T-helper 1 cell treated with Interleukin-12 subunit alpha and Interleukin-12 subunit beta and Interleukin-4 antibody, amounts not matched to agents 30 ng/mL and 1 ng/mL, for 36 hours (primary cell): ENCODE data around the gene GORASP1. TPM values are rescaled to one million over a fixed set of nuclear protein-coding genes. Genes with fewer than 3 reads are reported as not detected.

Experiments
- intact Hi-C: fragments of 100-400 bp; cut with micrococcal nuclease; formaldehyde crosslinking; loops from one replicate; pipeline ENCODE4 v1.15.1; 2024
- total RNA-seq: library from RNA; stranded (reverse); gene quantifications from 2 replicates; pipeline ENCODE4 v1.2.3, GENCODE V29; 2022

GORASP1 gene
- total RNA-seq, 1 donor from 2014 or later, result 46.4 TPM

DNA sequence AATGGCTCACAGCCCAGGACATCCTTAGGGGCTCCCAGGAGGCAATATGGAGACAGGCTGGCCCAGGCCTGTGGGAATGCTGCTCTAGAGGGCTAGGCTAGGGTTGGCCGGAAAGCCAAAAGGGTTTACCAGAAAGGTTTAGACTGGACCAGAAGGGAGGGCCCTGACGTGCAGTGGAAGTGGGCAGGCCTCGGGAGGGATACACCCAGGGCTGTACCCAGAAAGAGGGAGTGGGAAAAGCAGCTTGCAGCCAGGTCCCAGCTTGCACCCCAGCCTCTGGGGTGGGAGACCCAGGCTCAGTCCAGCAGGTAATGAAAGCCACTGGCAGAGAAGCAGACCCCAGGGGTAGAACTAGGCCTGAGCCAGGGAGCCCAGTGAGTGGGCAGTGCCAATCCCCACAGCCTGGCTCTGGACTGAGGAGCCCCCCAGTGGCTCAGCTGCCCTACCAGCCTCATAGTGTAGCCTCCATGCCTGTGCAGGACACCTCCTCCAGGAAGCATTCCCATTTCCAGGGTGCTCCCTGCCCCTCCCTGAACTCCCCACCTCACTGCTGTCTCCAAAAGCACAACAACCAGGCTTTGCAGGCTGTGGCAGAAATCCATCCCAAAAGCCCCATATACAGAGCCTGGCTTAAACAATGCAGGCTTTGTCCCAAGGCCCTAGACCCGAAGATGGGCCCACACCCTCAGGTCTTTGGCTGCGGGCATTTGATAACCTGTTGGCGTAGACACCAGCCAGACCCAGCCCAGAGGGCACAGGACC, 3.5 kb downstream of the GORASP1 start:
- intact Hi-C loops, result no loop called here

DNA sequence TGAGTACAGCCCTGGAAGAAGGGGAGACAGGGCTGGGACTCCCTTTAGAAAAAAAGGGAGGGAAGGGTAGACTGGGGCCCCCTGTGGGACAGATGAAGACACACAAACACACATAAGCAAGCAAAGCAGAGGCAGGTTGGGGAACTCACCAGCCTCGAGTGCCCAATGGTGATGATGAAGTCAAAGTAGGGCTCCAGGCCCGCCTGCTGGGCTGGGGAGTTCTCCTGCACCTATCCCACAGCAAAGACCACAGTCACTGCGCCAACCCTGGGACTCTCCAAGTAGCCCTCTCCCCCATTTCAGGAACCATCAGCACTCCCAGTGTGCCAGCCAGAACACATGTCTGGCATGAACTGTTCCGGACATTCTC, 4.1 kb downstream of the GORASP1 start:
- intact Hi-C loops, result no loop called here

DNA sequence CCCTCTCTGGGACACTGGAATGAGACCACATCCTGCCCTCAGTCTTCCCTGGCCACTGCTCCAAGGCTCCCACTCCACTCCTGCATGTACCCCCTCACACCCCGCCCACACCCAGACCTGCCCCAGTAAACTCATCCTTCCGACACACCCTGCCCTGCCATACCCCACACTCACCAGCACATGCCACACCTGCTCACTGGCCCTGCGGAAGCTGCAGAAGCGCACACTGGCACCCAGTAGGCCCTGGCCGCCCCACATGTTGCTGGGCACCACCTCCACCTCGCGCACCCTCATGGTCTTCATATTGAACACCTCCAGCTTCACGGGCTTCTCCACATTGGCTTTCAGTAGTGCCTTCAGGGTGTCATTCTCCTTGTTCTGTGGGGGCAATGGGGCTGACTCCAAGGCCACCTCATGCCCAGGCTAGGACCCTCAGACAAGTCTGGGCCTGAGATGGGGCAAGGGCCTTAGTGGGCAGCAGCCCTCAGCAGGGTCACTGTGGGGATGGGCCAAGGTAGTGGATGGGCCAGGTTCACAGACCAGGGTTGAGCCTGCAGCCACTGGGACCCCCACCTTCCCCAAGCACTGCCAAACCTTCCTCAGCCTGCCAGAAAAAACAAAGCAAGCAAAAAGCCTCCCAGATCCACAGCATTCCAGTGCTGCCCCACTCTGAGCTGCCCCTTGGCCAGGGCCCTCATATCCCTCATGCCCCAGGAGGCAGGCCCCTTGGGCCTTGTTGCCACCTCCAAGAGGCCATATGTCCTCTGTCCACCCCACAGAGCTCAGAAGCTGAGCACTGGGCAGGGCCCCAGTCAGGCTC, 4.7 kb downstream of the GORASP1 start:
- intact Hi-C loops, result no loop called here

DNA sequence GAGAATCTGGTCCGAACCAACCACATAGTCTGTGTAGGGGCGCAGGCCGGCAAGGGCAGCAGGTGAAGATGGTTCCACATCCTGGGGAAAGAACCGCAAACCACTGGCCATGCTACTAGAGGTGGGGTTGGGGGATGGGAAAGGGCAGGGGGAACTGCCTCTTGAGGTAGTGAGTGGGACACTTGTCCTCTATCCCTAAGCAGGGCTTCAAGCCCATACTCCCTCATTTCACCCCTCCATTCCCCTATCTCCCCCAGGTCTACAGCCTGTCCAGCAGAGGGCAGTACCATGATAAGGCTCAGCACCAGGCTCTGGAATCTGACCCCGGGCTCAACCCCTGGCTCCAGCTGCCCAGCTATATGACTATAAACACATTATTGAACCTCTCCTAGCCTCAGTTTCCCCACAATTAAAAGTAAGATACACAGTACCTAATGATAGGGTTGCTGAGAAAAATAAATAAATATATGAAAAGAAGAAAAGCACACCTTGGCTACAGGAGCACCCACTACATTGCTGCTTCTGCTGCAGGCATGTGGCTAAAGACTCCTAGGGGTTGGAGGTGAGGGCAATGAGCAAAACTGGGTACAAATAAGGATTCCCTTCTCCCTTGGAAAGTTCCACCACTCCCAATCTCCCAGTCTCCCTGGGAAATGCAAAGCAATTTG, 6.3 kb downstream of the GORASP1 start:
- intact Hi-C loops, result loop anchor here (1.0 kb wide), 3 partner anchors 187 to 277 kb away; no protein-coding TSS in a partner anchor

DNA sequence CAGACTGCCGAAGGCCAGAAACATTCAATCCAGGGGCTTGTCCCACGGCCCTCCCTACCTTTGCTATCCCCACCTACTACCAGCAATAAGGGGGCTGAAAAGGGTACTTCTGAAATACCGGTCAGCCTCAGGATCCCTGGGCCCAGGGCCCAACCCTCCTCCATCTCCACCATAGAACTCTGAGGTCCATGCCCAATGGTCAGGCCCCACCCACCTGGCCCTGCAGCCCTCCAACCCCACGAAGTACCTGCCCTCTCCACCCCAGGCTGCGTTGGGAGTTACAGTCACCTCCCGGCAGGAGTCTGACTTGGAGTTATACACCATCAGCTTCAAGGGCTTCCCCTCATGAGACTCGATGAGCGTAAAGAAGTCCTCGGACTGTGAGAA, 6.9 kb downstream of the GORASP1 start:
- intact Hi-C loops, result no loop called here

DNA sequence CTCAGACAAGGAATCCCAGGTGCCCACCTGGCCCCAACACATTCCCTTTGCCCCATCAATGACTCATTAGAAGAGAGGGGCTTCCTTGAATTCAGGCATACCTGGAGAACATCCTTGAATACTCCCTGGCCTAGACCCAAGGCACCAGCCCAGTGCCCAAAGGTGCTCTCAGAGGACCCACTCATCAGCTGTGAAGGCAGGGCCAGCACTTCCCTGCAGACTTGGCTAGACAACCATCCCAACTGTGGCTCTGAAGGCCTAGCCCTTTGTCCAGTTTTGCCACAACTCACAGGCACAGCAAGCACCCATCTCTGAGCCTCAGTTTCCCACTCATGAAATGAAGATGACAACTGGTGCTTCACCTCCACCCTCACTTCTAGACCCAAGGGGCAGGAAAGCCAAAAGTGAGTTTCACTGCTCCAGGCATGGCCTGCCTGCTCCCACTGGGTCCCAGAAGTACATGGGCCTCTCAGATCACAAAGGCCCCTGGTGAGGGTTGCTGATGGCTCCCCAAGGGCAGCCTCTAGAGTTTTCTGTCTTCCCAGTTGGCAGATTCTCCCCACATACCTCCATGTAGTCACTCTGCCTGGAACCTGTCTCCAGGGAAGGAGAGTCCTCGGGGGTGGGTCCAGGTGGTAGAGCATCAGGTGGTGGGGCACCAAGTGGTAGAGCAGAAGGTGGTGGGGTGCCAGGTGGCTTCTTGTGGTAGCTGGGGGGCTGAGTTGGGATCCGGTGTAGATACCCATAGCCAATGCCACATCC, 7.5 kb downstream of the GORASP1 start:
- intact Hi-C loops, result no loop called here

DNA sequence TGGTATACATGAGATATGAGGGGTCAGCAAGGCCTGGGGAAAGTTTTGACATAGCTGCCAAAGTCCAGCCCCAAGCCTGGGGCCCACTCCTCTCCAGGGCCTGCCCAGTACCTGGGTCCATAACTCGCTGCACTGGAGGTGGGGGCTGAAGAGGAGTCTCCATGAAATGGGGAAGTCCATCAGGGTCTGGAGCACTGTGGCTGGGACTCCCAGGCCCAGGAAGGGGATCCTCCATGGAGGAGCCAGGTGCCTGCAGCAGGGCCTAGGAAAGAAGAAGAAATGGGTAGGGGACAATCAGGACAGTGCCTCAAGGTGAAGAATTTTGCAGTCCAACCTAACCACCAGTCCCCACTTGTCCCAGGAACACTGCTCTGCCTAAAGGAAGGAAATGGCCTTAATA, 8.2 kb downstream of the GORASP1 start:
- intact Hi-C loops, result no loop called here

DNA sequence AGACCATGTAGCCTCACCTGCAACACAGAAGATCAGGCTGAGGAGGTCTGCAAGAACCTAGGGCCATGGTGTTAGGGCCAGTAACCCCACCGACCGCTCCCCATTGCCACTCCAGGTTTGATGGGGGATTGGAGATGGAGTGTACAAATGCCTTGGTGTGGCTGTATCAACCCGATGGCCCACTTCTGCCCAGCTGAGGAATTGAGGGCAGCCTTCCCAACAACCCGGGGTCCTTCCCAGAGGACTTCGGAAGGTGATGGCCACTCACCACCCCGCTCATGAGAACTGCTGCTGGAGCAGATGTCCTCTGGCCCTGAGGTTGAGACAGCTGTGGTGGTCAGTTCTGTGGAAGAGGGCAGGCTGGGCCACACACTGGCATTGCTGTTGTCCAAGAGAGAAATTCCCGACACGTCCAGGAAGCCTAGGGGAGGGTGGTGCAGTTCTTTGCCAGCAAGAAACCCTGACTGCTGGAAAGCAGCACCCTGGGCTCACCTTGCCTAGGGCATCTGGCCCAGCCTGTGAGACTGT, 8.9 kb downstream of the GORASP1 start:
- intact Hi-C loops, result no loop called here

DNA sequence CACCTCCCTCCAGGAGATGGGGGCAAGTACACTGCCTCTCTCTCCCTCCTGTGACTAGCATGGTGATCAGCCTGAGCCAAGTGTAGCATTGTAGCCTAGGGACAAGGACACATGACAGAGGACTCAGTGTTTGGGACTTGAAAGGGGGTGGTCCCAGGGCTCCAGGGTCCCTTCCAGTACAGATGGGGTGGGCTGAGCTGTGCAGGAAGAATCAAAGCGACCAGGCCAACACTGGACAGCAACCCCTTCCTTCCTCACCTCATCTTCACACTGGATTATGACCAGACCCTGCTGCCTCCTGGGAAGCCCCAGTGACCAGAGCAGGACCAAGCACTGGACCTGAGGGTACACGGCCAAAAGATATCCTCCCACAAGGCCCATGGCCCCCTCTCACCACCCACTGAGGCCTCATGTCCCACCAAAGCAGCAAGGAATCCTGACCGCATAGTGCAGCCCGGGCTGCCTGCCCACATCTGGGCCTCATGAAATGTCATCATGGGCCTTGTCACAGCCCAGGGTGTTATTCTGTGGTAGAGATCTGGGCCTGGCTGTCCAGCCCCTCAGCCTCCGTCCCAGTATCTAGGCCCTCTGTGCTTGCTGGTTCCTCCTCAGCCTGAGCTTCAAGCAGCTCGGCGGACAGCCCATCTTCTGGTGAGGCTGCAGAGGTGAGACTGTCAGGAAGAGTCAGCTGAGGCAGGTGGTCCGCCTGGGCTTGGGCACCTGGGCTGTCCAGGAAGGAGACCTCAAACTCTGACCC, 9.5 kb downstream of the GORASP1 start:
- intact Hi-C loops, result no loop called here

DNA sequence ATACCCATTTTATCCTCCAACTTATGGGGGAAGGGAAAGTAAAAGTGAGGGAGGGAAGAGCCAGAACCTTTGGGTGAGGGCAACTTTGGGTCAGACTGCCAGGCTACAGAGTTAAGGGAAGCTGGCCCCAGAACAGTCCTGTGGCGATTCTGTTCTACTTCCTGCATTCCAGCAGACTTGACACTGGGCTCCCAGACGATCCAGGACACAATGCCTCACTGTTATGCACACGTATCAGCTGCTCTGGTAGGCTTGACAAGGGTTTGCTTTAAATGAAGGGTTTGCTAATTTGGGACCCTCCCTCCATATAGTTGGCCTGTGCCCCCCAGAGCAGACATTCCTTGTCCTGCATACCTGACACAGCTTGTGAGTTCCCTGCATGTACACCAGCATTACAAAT, 10.7 kb downstream of the GORASP1 start:
- intact Hi-C loops, result no loop called here

DNA sequence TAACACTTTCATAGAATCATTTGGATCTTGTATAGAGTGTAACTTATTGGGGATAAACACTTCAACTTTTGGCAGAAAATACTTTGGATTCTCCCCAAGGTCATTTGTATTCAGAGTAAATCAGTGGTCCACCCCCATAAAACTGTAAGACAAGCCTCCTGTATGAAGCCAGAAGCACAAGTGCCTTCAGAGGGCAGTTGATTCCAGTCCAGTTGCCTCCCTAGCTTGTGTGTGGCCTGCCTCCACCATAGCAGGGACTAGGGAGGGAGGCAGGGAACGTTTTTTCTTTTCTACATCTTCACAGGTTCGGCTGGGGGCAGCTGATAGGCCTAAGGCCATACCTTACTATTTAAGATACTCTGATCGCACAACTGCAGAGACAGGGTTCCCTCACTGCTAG, 11.6 kb downstream of the GORASP1 start:
- intact Hi-C loops, result no loop called here

DNA sequence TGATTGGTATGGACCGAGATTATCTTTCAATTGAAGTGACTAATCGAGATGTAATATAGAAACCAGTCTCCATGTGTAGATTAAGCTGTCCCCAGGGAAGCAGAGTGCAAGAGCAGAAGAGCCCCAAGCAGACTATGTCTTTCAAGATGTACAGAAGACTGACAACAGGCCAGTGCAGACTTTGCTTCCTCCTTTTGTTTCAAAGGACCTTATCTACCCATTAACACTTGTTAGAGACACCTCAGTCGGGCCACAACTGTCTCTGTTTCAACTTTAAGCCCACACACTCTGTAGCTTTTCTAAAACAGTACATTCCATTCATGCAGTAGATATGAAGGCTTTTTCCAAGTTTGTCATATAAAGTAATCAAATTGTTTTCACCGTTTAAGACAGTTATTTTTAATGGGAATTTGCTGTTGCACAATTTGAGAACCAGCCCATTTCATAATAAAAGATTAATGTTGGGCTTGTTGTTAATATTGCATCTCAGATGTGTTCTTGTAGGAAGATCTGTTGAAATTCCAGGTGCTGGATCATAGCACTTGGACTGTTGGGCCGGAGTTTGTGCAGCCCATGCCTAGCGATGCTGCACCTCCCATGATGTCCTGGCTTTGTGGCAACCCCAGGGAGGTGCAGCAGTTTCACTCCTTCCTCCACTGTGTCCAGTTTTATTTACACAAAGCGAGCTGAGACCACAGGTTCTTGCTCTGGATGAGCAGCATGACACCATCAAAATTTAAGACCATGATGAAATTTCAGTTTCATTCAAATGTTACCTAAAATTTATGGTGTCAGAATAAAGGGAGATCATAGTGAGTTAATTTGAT, 12.4 kb downstream of the GORASP1 start:
- intact Hi-C loops, result no loop called here

DNA sequence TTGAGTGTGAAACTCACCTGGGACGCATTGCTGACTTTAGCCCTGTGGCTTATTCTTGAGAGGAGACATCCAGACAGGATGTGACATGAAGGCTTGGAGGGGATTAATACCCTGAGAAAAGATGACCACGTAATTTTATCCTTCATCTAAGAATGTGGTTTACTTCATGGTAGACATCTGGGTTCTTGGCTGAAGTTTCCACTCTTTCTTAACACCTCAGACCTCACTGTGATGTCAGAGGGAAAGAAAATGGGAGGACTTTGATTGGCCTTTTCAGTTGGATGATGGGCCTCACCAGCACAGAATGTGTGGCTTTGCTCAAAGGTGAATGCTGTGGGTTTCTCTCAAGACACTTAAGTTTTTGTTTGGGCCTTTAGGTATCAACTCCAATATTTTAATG, 16.5 kb downstream of the GORASP1 start:
- intact Hi-C loops, result no loop called here

DNA sequence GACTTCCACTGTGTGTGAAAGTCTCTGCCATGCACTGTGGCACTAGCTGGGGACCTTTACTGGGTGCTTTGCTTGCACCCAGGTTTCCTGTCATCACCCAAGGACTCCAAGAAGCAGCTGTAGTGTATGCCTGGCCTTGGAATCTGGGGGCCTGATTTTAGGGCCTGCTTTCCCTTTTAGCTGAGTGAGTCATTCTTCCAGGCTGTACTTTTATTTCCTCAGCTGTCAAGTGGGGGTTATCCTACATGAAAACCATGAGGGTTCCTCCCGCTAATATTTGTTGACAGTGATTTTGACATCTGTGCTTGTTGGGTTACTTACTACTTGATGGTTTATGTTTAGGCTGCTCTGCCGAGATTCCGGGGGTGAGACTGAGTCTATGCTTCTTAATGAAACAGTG, 18.5 kb downstream of the GORASP1 start:
- intact Hi-C loops, result no loop called here

DNA sequence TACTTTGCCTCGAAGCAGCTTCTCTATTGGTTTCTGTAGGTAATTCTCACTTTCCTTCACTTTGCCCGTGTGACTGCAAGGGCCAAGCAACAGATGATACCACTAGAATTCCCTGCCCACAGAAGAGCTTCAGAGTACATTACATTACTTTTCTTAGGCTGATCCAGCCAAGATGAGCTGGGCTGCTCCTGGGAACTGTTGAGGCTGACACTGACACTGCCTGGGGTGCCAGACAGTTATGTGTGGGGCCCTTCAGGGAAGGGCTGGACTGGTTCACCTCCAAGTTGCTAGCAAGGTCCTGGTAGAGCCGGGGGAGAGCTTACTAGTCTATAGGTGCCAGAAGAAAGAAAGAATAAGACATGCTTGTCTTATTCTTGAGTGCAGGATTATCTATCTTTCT, 19.0 kb downstream of the GORASP1 start:
- intact Hi-C loops, result no loop called here

DNA sequence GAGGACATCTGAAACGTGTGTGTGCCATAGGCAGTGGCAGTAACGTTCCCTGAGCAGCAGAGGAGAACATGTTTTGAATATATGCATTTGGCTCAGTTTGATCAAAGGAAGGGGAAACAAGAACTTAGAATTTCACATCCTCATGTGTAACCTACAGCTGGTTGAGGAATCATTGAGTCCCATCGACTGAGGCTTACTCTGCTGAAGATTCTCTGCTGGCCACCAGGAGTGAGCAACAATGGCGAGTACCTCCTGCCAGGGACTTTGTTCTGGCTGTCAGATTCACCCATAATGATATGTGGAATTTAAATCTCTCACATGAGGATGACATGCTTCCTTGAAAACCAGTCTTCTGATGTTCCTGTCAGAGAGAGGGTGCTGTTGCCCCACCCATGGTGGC, 21.3 kb downstream of the GORASP1 start:
- intact Hi-C loops, result no loop called here

DNA sequence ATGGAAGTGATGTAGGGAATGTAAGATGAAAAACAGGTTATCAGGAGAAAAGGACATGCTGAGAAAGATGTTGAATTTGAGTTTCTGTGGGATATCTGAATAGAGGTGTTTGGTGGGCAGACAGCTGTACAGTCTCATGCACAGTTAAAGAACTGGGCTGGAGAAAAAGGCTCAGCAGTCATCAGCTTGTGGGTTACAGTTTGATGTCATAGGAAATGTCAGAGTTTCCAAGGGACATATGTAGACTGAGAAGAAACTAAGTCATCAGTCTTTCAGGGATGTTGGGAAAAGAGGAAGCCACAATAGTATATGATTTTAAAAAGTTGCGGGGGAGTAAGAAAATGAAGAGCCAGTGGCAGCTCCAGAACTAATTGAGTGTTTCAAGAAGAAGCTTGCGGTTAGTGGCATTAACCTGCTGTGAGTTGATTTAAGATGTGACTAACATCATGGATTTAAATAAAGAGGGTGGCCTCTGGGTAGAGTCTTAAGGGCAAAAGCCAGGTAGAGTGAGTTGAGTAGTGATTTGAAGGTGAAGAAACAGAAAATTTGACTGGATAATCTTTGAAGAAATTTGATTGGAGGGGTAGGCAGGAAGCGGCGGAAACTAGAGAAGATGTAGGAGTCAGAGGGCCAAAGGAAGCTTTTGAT, 24.6 kb downstream of the GORASP1 start:
- intact Hi-C loops, result no loop called here

DNA sequence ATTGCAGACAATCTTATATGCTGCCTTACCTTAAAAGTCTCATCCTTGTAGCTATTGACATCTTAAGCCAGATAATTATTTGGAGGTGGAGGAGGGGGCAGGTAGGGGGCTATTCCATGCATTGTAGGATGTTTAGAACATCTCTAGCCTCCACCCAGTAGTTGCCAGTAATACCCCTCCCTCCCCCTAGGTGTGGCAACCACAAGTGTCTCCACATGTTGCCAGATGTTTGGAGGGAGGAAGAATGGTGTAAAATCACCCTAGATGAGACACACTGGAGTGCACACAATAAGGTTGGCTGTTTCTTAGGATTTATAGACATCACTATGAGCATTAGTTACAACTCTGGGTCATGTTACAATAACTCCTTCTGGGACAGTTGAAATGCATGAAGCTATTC, 27.4 kb downstream of the GORASP1 start:
- intact Hi-C loops, result no loop called here

DNA sequence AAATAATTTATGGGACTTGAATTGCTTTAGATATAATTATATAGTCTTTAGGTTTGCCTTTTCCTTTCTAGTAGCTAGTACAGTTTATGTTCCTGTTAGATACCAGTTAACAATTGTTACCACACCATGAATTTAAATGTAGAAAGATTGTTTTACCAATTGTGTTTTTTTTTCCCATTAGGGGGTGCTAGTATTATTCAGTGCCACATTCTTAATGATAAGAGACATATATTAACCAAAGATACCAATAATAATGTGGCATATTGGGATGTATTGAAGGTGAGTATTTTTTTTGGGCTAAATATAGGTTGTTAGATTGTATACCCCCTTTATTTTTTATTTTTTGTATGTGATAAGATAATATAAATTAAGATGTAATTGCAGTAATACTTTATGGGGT, 27.9 kb downstream of the GORASP1 start:
- intact Hi-C loops, result no loop called here
